T follicular helper cell (primary cell): ENCODE results near the gene RAPGEF4.

ENCODE experiments used
- DNase-seq: peaks from one replicate; pipeline ENCODE4 v3.0.0-alpha.2; 2020; ENCODE audit warnings: low read depth

Gene RAPGEF4

DNA sequence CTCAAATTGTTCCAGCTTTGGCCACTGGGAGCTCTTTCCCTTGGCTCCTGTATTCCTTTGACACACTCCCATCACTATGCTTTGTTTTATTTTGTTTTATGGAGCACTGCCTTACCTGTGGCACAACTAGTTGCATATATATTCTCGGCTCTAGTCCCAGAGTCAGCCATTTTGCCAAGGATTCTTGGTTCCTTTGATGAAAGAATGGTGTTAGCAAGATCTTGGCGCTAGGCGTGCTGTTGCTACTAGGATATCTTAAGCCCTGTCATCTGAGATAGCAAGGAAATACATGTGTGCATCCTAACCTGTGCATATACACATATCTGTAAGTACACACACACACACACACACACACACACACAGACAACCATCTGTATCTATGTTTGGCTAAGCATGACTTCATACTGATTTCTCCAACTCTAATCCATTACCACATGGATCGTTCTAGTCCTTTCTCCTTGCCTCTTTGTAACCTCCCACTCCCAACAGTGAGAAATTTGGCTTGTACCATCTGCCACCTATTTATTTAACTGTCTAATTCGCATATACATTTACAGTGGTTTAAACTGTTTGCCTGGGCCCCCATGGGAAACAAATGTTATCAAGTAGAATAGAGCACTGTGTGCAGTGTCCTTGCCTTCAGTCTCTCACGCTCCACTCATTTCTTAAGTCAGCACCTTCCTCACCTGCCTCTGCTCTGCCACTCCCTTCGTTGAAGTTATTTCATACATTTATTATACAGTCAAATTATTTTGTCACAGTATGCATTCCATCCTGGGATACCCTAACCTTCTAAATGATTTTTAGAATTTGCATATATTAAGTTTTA lies 202.5 kb downstream of the RAPGEF4 start:
- DNase-seq: no peak

- no peak for DNase-seq
Observed at GRCh38 chr2:172938713-172939375, 203.2 kb downstream of the RAPGEF4 start.

GRCh38 chr2:172943539-172943938 lies 207.9 kb downstream of the RAPGEF4 start:
- DNase-seq: no peak

DNA sequence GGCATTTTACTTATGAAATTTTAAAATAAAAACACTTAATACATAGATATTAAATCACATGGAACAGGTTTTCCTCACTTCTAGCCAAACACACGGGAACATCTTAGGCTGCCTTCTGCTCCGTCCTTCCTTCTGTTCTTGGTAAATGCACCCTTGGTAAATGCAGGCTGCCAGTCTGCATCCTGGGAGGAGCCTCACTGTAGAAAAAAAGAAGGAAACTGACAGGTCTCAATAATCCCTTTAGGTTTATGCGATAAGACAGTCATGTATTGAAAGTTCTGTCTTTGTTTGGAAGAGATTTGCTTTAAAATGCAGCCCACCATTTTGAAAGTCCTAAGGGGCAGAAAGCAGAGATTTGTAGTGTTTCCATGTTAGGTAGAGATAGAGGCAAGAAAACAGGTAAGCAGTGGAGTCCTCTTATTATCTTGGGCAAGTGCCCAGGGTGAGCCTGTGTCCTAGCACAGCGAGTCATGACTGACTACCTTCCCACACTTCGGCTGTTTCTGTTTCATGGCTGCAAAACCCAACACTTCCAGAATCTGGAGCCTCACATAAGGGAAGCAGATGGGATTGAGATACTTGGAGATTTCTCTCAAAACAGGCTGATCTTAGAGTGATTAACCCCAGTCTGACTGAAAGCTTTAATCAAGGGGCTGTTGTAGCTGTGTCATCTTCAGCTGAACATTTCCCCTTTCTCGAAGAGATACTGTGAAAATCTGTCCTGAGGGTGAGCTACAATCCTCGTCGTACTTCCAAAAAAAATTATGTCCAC lies 208.6 kb downstream of the RAPGEF4 start:
- DNase-seq: no peak

- DNase-seq: no peak
Observed at GRCh38 chr2:172944794-172945509, 209.3 kb downstream of the RAPGEF4 start.

DNA sequence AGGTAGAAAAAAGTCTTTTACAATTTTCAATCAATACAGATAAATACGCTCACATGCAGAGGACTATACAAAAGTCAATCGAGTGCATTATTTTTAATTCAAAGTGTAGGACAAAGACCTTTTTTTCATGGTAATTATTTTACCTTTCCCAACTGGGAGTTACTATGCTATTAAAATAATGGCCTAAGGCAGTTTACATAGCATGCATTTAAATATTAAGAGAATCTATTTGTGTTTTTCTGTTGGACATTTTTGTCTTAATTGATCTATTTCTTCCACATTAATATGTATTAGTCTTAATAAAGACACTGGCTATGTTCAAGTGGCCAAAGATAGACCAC lies 209.8 kb downstream of the RAPGEF4 start:
- no peak for DNase-seq

GRCh38 chr2:172947461-172948153 lies 212.0 kb downstream of the RAPGEF4 start:
- no peak for DNase-seq

DNA sequence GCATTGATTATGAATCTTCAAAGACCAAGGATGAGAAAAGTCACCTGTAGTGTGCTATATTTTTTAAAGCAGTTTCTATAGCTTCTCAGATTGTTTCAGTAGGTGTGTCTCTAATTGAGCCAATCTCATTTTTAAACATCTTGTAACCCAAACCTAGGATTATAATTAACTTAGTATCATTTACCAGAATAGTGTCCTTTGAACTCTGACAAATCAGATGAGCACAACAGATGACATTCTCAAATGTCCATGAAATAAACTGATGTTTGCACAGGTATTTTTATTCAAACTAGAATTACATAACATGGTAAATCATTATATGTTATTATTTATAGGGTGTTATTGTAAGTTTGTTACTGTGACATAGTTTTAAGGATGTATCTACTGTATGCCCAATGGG lies 213.9 kb downstream of the RAPGEF4 start:
- no peak for DNase-seq

DNA sequence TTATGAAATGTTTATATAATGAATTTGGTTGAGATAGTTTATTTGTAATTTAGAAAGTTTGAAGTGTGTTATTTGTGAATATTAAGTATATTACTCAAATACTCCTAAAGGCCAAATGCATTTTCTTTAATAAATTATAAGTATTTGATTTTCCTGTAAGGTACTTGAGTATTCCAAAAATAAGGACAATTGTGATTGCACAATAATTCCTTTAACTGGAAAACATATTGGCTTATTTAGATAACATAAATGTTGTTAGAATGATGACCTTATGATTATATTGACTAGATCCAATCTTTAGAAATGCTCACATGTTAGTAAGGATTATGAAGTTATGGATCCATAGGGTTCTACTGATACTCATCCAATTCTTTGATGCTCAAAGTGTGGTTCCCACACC lies 214.9 kb downstream of the RAPGEF4 start:
- no peak for DNase-seq

DNA sequence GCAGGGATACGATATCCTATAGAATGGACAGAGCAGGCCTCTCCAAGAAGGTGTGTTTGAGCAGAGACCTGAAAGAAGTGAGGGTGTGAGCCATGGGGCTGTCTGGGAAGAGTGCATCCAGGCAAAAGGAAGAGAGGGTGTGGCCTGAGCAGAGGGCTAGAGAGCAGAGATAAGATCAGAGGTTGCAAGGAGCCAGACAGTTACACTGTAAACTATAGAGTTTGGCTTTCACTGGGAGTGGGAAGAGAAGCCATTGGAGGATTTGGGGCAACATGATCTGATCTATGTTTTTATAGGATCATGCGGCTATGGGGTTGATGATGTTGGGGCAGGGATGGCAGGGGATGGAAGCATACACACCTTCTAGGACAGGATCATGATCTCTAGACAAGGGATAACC lies 215.9 kb downstream of the RAPGEF4 start:
- DNase-seq: no peak

GRCh38 chr2:172953411-172953810 lies 217.8 kb downstream of the RAPGEF4 start:
- DNase-seq: no peak

- DNase-seq: no peak
Observed at GRCh38 chr2:172953970-172954852, 218.6 kb downstream of the RAPGEF4 start.

DNA sequence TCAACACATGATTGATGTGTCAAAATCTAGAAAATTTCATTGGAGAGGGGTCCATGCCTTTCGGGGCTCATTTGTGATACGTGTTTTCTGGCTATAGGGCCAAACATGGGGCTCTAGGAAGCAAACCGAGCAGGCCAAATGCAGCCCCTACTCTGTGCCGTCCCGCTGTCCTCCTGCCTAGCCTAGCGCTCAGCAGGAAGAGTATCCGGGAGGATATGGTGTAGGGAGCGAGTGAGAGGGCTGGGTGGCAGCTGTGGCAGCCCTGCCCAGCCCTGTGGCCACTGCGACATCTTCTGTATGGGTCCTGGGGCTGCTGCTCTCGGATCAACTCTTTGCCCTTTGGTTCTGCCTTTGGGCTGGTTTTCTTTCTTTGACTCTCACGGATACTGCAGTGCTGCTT lies 219.9 kb downstream of the RAPGEF4 start:
- DNase-seq: no peak

DNA sequence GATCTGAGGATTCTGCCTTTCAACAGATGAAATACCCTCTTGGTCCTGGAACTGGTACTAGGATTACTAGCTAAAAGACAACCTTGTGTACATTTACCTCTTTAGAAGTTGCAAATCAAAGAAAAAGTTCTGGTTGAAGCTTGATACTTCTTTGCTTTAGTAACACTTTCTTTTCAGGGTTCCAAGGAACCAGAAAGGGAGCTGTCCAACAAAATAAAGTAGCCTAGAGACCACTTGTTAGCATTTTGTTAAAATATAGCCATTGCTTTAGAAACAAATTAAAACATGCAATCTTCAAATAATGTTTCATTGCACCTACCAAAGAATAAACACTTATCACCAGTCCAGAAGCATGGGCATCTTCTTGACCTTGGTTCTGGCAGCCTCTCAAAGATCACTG lies 222.1 kb downstream of the RAPGEF4 start:
- no peak for DNase-seq

GRCh38 chr2:172962082-172962481 lies 226.4 kb downstream of the RAPGEF4 start:
- no peak for DNase-seq

DNA sequence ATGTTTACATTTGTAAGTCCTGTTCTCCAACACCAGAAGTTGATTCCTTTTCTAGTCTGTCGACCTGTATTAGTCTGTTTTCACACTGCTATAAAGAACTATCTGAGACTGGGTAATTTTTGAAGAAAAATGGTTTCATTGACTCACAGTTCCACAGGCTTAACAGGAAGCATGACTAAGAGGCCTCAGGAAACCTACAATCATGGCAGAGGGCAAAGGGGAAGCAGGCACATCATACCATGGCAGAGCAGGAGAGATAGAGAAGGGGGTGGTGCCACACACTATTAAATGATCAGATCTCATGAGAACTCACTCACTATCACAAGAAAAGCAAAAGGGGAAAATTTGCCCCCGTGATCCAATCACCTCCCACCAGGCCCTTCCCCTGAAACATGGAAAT lies 227.2 kb downstream of the RAPGEF4 start:
- no peak for DNase-seq

DNA sequence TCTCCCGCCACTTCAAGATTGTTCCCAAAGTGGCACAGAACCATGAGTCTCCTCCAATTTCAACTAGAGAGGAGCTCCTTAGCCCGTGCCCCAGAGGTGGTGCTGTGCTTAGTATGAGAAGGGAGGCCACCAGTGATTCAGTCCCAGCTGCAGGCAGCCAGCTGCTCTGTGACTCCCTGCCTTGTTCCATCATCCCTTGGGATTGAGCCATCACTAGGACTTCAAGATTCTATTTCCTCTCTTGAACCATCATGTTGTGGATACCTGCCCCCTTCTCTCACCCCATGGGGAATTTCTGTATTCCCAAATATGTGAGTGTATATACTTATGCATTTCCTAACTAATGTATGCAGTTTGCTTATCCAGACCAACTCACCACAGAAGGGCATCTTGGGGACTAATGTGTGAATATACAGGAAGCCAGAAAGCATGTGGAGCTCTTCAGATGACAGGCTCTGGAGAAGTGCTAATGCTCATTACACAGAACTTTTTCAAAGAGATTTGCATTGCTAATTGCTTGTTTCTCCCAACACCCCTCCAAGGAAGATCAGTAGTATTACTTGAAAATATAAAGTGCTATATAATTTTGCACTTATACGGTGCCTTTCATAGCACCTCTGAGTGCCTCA lies 229.0 kb downstream of the RAPGEF4 start:
- no peak for DNase-seq

GRCh38 chr2:172965433-172966212 lies 230.0 kb downstream of the RAPGEF4 start:
- no peak for DNase-seq
